ENCODE data around the gene FASN.

The FASN gene

DNA sequence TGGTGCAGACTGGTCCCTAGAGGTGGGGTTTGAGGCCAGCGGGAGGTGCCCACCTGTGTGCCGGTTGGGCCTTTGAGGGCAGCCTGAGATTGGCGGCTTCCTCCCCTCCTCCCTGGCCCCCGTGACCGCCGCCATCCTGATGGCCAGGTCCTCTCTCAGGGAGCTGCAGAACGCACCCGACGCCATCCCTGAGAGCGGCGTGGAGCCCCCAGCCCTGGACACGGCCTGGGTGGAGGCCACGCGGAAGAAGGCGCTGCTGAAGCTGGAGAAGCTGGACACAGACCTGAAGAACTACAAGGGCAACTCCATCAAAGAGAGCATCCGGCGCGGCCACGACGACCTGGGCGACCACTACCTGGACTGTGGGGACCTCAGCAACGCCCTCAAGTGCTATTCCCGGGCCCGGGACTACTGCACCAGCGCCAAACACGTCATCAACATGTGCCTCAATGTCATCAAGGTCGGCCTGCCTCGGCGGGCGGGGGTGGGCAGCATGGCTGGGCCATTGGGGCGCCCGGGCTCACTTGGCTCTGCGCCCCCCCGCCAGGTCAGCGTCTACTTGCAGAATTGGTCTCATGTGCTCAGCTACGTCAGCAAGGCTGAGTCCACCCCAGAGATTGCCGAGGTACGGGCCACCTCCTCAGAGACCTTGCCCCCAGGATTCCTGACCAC, 43.5 kb downstream of the FASN start:
- no peak for DNase-seq (ENCODE audit: low spot score)
- TF ChIP-seq CTCF (IDR thresholded peaks at IDR 0.05; ENCODE audit: extremely low read depth, missing control alignments): no peak

- no peak for TF ChIP-seq CTCF (IDR thresholded peaks at IDR 0.05; ENCODE audit: extremely low read depth, missing control alignments)
- no peak for DNase-seq (ENCODE audit: low spot score)
These were observed 44.3 kb downstream of the FASN start for GRCh38 chr17:82053556-82054263.

GRCh38 chr17:82053130-82053529, 44.9 kb downstream of the FASN start:
- TF ChIP-seq CTCF (IDR thresholded peaks at IDR 0.05; ENCODE audit: extremely low read depth, missing control alignments): no peak
- DNase-seq (ENCODE audit: low spot score): no peak

DNA sequence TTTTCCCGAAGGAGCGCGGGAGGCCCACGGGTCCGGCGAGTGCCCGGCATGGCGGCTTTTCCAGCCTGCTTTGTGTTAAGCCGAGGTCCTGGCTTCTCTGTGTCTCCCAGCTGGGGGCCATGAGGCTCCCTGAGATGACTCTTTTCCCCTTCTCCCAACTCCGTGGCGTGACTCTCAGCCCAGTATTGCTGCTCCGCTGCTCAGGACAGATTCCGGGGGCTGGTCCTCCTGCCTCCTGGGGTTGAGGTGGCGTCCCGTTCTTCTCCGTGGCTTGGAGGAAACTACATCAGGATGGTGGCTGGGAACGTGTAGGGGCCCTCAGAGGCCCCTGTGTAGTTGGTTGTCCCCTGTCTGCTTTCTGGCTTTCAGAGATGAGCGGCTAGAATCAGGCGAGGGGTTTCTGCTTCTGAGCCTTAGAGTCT, 45.4 kb downstream of the FASN start:
- DNase-seq (ENCODE audit: low spot score): no peak
- no peak for TF ChIP-seq CTCF (IDR thresholded peaks at IDR 0.05; ENCODE audit: extremely low read depth, missing control alignments)

DNA sequence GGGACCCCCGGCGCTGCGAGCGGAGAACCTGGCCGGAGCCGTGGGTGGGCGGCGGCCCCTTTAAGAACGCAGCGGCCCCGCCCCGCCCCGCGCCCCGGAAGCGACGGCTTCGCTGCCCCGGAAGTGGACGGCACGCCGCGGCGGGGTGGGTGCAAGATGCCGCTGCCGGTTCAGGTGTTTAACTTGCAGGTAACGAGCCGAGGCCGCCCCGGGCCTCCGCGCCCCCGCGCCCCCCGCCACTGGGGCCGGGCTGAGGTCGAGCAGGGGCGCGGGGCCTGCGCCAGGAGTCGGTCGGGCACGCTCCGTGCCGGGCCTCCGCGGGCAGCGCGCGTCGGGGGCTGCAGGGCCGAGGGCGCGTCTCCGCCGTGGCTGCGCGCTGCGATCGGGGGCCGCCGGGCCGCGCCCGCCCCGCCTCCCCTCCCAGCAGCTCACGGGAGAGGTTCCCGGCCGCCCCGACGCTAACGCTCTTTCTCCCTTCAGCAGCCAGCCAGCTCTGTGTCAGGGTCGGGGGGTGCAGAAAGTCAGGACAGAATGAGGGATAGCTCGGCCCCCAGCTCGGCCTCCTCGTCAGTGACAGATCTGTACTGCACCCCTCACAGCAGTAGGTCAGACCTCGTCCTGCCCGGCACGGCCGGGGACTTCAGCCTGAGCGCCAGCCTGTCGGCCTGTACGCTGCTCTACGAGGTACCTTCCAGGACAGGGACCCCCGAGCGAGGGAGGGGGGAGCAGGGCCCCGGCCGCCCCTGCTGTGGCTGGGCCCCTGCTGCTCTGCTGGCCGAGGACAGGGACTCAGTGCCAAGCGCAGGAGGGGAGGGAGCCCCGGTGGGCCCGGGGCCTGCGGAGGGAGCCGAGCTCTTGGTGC, 46.0 kb downstream of the FASN start, which contains the start of the genes GPS1 and RFNG:
Gene GPS1, plus strand, starts transcription at position 123 of the 862 bp plus-strand sequence. Its CDS starts 34 bp downstream, at position 157.
Gene RFNG, minus strand, starts transcription at position 36 of the 862 bp plus-strand sequence. CDS start 45 bp downstream, outside the sequence.
- peak; percentile 99 for DNase-seq (ENCODE audit: low spot score)
- no peak for TF ChIP-seq CTCF (IDR thresholded peaks at IDR 0.05; ENCODE audit: extremely low read depth, missing control alignments)

- TF ChIP-seq CTCF (IDR thresholded peaks at IDR 0.05; ENCODE audit: extremely low read depth, missing control alignments): no peak
- peak; percentile 68 for DNase-seq (ENCODE audit: low spot score)
These were observed 47.0 kb downstream of the FASN start for GRCh38 chr17:82050761-82051641.
